GM23338 (cell line): Measurements from ENCODE around the gene PANK4.

Source experiments
- CREB1 ChIP-seq: fragments of 250-450 bp; sonication (Bioruptor Pico); IDR thresholded peaks from 2 replicates; pipeline ENCODE4 v1.5.0; 2020; ENCODE audit warnings: low read depth, mild to moderate bottlenecking, moderate library complexity
- ETS1 ChIP-seq: IDR thresholded peaks from 2 replicates; pipeline ENCODE4 v1.6.1; 2016; ENCODE audit warnings: antibody characterized with exemption
- EZH2 ChIP-seq: fragments of 200-600 bp; sonication (generic); IDR thresholded peaks from one replicate; pipeline ENCODE4 v1.8.0; 2017; ENCODE audit warnings: antibody characterized with exemption, mild to moderate bottlenecking, low read depth; ENCODE audit not compliant: unreplicated experiment
- EZH2phosphoT487 ChIP-seq: fragments of 200-600 bp; sonication (generic); IDR thresholded peaks from one replicate; pipeline ENCODE4 v1.8.1; 2018; ENCODE audit warnings: antibody characterized with exemption; ENCODE audit not compliant: unreplicated experiment
- JUNB ChIP-seq: IDR thresholded peaks from one replicate; pipeline ENCODE4 v1.6.1; 2016; ENCODE audit warnings: antibody characterized with exemption; ENCODE audit not compliant: unreplicated experiment
- NANOG ChIP-seq: IDR thresholded peaks from 2 replicates; pipeline ENCODE4 v1.6.1; 2016; ENCODE audit warnings: antibody characterized with exemption, borderline replicate concordance
- POLR2AphosphoS5 ChIP-seq: IDR thresholded peaks from 2 replicates; pipeline ENCODE4 v1.6.1; 2016; ENCODE audit warnings: antibody characterized with exemption, low read depth
- REST ChIP-seq: IDR thresholded peaks from one replicate; pipeline ENCODE4 v1.6.1; 2018; ENCODE audit warnings: antibody characterized with exemption; ENCODE audit not compliant: unreplicated experiment
- STAT1 ChIP-seq: IDR thresholded peaks from one replicate; pipeline ENCODE4 v1.6.1; 2016; ENCODE audit warnings: antibody characterized with exemption; ENCODE audit not compliant: unreplicated experiment
- ZNF114 ChIP-seq: fragments of 250-450 bp; sonication (Bioruptor Pico); IDR thresholded peaks from 2 replicates; pipeline ENCODE4 v1.5.0; 2020; ENCODE audit warnings: mild to moderate bottlenecking, moderate library complexity
- ZNF331 ChIP-seq: fragments of 250-450 bp; sonication (Bioruptor Pico); IDR thresholded peaks from 2 replicates; pipeline ENCODE4 v1.5.0; 2020; ENCODE audit warnings: low read depth, mild to moderate bottlenecking, moderate library complexity
- ZNF462 ChIP-seq: fragments of 250-450 bp; sonication (Bioruptor Pico); IDR thresholded peaks from 2 replicates; pipeline ENCODE4 v1.5.0; 2020; ENCODE audit warnings: mild to moderate bottlenecking, moderate library complexity
- TF ChIP-seq, protein P1 (sequence below), 2 experiments: fragments of 200-600 bp in 1 of 2; sonication (generic) in 1 of 2; conservative IDR thresholded peaks; 2 replicates each; pipeline versions ENCODE4 v1.5.1 to v1.6.1; 2016 to 2017; ENCODE audit warnings: antibody characterized with exemption in 2 of 2, low read depth in 2 of 2, mild to moderate bottlenecking in 2 of 2, moderate library complexity in 1 of 2

- TF ChIP-seq EZH2 = no peak
- no peak for TF ChIP-seq POLR2AphosphoS5
- TF ChIP-seq, protein P1, sequence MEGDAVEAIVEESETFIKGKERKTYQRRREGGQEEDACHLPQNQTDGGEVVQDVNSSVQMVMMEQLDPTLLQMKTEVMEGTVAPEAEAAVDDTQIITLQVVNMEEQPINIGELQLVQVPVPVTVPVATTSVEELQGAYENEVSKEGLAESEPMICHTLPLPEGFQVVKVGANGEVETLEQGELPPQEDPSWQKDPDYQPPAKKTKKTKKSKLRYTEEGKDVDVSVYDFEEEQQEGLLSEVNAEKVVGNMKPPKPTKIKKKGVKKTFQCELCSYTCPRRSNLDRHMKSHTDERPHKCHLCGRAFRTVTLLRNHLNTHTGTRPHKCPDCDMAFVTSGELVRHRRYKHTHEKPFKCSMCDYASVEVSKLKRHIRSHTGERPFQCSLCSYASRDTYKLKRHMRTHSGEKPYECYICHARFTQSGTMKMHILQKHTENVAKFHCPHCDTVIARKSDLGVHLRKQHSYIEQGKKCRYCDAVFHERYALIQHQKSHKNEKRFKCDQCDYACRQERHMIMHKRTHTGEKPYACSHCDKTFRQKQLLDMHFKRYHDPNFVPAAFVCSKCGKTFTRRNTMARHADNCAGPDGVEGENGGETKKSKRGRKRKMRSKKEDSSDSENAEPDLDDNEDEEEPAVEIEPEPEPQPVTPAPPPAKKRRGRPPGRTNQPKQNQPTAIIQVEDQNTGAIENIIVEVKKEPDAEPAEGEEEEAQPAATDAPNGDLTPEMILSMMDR (conservative IDR thresholded peaks at IDR 0.05; ENCODE audit: low read depth in 2 of 2) = no peak
- no peak for TF ChIP-seq REST
- no peak for TF ChIP-seq EZH2phosphoT487
- TF ChIP-seq CREB1 (CRISPR knock-in tag) = no peak
- TF ChIP-seq NANOG = no peak
- TF ChIP-seq ETS1 = no peak
- no peak for TF ChIP-seq JUNB
- no peak for TF ChIP-seq STAT1
- TF ChIP-seq ZNF331 (CRISPR knock-in tag) = no peak
- no peak for TF ChIP-seq ZNF114 (CRISPR knock-in tag)
- TF ChIP-seq ZNF462 (CRISPR knock-in tag) = no peak
These were observed 27.7 kb downstream of the PANK4 start for GRCh38 chr1:2498648-2499047.
